Fibroblast of the aortic adventitia (primary cell): ENCODE data around the gene NRXN2. TPM values are rescaled to one million over a fixed set of nuclear protein-coding genes. Genes with fewer than 3 reads are reported as not detected.
A peak's percentile ranks its signal among the peaks of the same experiment; 100 is the strongest.

Experiments
- DNase-seq: peaks from one replicate; pipeline ENCODE4 v3.0.0-alpha.2; 2010; ENCODE audit warnings: low read depth
- H3K4me3 ChIP-seq: 2 replicates; pipeline ENCODE4 v1.5.1; 2011; ENCODE audit warnings: low read depth, mild to moderate bottlenecking, control low read depth, low read length, moderate library complexity
- CTCF ChIP-seq: IDR thresholded peaks from 2 replicates; pipeline ENCODE4 v1.5.1; 2011; ENCODE audit warnings: mild to moderate bottlenecking, low read length, control low read depth, inconsistent platforms; ENCODE audit not compliant: insufficient read depth
- total RNA-seq: library from RNA; depleted of rRNA; stranded (reverse); fragments of >200 nt; gene quantifications from 2 replicates; pipeline ENCODE4 v1.2.3, GENCODE V29; 2012; ENCODE audit warnings: low replicate concordance

The NRXN2 gene
- total RNA-seq, 1 donor = 3.3 TPM

- no peak for TF ChIP-seq CTCF
- H3K4me3 ChIP-seq = no peak overlapping the region
- no peak for DNase-seq
These were observed 145.8 kb downstream of the NRXN2 start for GRCh38 chr11:64577202-64577601.

GRCh38 chr11:64572143-64572542 lies 150.9 kb downstream of the NRXN2 start:
- no peak overlapping the region for H3K4me3 ChIP-seq
- DNase-seq = no peak
- TF ChIP-seq CTCF = no peak

- TF ChIP-seq CTCF = no peak
These were observed 151.4 kb downstream of the NRXN2 start for GRCh38 chr11:64571410-64572091.

GRCh38 chr11:64571050-64571409 lies 152.0 kb downstream of the NRXN2 start:
- H3K4me3 ChIP-seq = no peak overlapping the region
- no peak for DNase-seq
- TF ChIP-seq CTCF = no peak

More at GRCh38 chr11:64571410-64572091, 151.4 kb downstream of the NRXN2 start:
- no peak overlapping the region for H3K4me3 ChIP-seq
- peak; percentile 43 for DNase-seq

GRCh38 chr11:64570341-64570740 lies 152.7 kb downstream of the NRXN2 start:
- DNase-seq = no peak
- H3K4me3 ChIP-seq = no peak overlapping the region
- TF ChIP-seq CTCF = no peak

GRCh38 chr11:64569300-64569970 lies 153.6 kb downstream of the NRXN2 start:
- no peak overlapping the region for H3K4me3 ChIP-seq
- no peak for DNase-seq
- no peak for TF ChIP-seq CTCF

GRCh38 chr11:64568584-64569140 lies 154.3 kb downstream of the NRXN2 start:
- no peak for DNase-seq
- H3K4me3 ChIP-seq = no peak overlapping the region
- no peak for TF ChIP-seq CTCF
